Endothelial cell of umbilical vein (primary cell): ENCODE measurements around the gene PLS1. TPM values are rescaled to one million over a fixed set of nuclear protein-coding genes. Genes with fewer than 3 reads are reported as not detected.

Experiments used
- BruUV-seq: library from RNA; stranded (reverse); fragments of 400-500 nt; replicated peaks from 2 replicates; lab custom pipeline; 2021; lab: Mats Ljungman, UMichigan
- CTCF ChIA-PET: fragments of 300-600, 350-600 bp; sonication (Branson Sonifier 250); formaldehyde crosslinking; loops from one replicate; lab custom pipeline; 2021; ENCODE audit warnings: antibody characterized with exemption, inconsistent platforms; lab: Charles Lee
- POLR2A ChIA-PET: fragments of 300-600, 350-600 bp; sonication (Branson Sonifier 250); formaldehyde crosslinking; loops from one replicate; lab custom pipeline; 2021; ENCODE audit warnings: antibody characterized with exemption, inconsistent platforms; lab: Charles Lee
- DNase-seq: peaks from one replicate; pipeline ENCODE4 v3.0.0-alpha.2; 2011; ENCODE audit warnings: low read depth, low spot score
- FAIRE-seq: peaks from 2 replicates; lab custom pipeline; 2011; peaks lifted over from hg19 to GRCh38; lab: Jason Lieb, UNC
- H2AFZ ChIP-seq: 2 replicates; pipeline ENCODE4 v1.6.0; 2012; ENCODE audit warnings: low read depth, low read length, control low read depth, inconsistent platforms
- H3K27ac ChIP-seq: 2 replicates; pipeline ENCODE4 v1.5.1; 2011; ENCODE audit warnings: low read depth, mild to moderate bottlenecking, control low read depth, low read length, moderate library complexity; ENCODE audit not compliant: insufficient read depth
- H3K27me3 ChIP-seq, 2 experiments: 2 replicates each; pipeline versions ENCODE4 v1.6.0 to v1.6.1; 2011; ENCODE audit warnings: low read length in 2 of 2, mixed read lengths in 1 of 2; ENCODE audit not compliant: control insufficient read depth in 2 of 2, insufficient read depth in 2 of 2
- H3K36me3 ChIP-seq, 2 experiments: 2 replicates in 1 of 2; 3 replicates in 1 of 2; pipeline ENCODE4 v1.5.1; 2011; ENCODE audit warnings: low read length in 2 of 2, mild to moderate bottlenecking in 1 of 2, moderate library complexity in 1 of 2; ENCODE audit not compliant: control insufficient read depth in 2 of 2, insufficient read depth in 2 of 2; ENCODE audit errors: extremely low read depth in 1 of 2
- H3K4me1 ChIP-seq: 3 replicates; pipeline ENCODE4 v1.5.1; 2011; ENCODE audit warnings: mild to moderate bottlenecking, low read length; ENCODE audit not compliant: control insufficient read depth, insufficient read depth; ENCODE audit errors: extremely low read depth
- H3K4me2 ChIP-seq: 2 replicates; pipeline ENCODE4 v1.6.1; 2011; ENCODE audit warnings: low read length, control low read depth, mixed read lengths; ENCODE audit not compliant: insufficient read depth
- H3K4me3 ChIP-seq, 3 experiments: fragments of 200-600 bp in 1 of 3; sonication (generic), shearing (Covaris generic) in 1 of 3; replicated peaks in 1 of 3; 2 replicates each; pipeline ENCODE4 v1.5.1; 2011 to 2016; ENCODE audit warnings: control low read depth in 3 of 3, low read length in 3 of 3, mild to moderate bottlenecking in 2 of 3, inconsistent platforms in 1 of 3, low read depth in 1 of 3, moderate library complexity in 1 of 3; ENCODE audit not compliant: insufficient read depth in 1 of 3
- H3K79me2 ChIP-seq: 2 replicates; pipeline ENCODE4 v1.6.0; 2012; ENCODE audit warnings: low read length, inconsistent platforms; ENCODE audit not compliant: control insufficient read depth, insufficient read depth
- H3K9ac ChIP-seq: replicated peaks from 2 replicates; pipeline ENCODE3; 2011; ENCODE audit warnings: low read length, control low read depth; ENCODE audit not compliant: insufficient read depth; ENCODE audit errors: extremely low read depth
- H3K9me1 ChIP-seq: replicated peaks from 3 replicates; pipeline ENCODE4 v1.6.0; 2011; ENCODE audit warnings: mild to moderate bottlenecking, low read length; ENCODE audit not compliant: control insufficient read depth, insufficient read depth; ENCODE audit errors: extremely low read depth
- H3K9me3 ChIP-seq: replicated peaks from 2 replicates; pipeline ENCODE4 v1.5.1; 2012; ENCODE audit warnings: low read length, inconsistent platforms; ENCODE audit not compliant: control insufficient read depth, insufficient read depth
- H4K20me1 ChIP-seq: replicated peaks from 2 replicates; pipeline ENCODE3; 2011; ENCODE audit warnings: mild to moderate bottlenecking, low read length; ENCODE audit not compliant: control insufficient read depth, insufficient read depth; ENCODE audit errors: extremely low read depth
- EZH2 ChIP-seq: IDR thresholded peaks from 2 replicates; pipeline ENCODE4 v1.6.1; 2012; ENCODE audit warnings: borderline replicate concordance, low read depth, mild to moderate bottlenecking, moderate library complexity, low read length, inconsistent platforms; ENCODE audit not compliant: severe bottlenecking
- FOS ChIP-seq: IDR thresholded peaks from 2 replicates; pipeline ENCODE4 v1.6.1; 2011; ENCODE audit warnings: mild to moderate bottlenecking, low read length, moderate library complexity, borderline replicate concordance; ENCODE audit not compliant: insufficient read depth
- GATA2 ChIP-seq: IDR thresholded peaks from 2 replicates; pipeline ENCODE4 v1.7.0; 2011; ENCODE audit warnings: low read depth, mild to moderate bottlenecking, moderate library complexity, mixed read lengths, low read length; ENCODE audit not compliant: insufficient read length, insufficient read depth
- JUN ChIP-seq: IDR thresholded peaks from 2 replicates; pipeline ENCODE4 v1.6.1; 2011; ENCODE audit warnings: borderline replicate concordance, low read depth; ENCODE audit not compliant: insufficient read length, insufficient read depth
- MAX ChIP-seq: IDR thresholded peaks from 2 replicates; pipeline ENCODE4 v1.6.1; 2011; ENCODE audit not compliant: insufficient read depth, insufficient read length
- MYC ChIP-seq: IDR thresholded peaks from one replicate; pipeline ENCODE4 v1.6.1; 2011; ENCODE audit warnings: mild to moderate bottlenecking, low read depth, low read length
- POLR2A ChIP-seq: IDR thresholded peaks from 2 replicates; pipeline ENCODE4 v1.6.1; 2012; ENCODE audit warnings: low read depth, mild to moderate bottlenecking, control low read depth, low read length
- POLR2AphosphoS5 ChIP-seq: IDR thresholded peaks from 2 replicates; pipeline ENCODE4 v1.6.1; 2012; ENCODE audit warnings: low read depth, mild to moderate bottlenecking, control low read depth, low read length, moderate library complexity; ENCODE audit not compliant: insufficient read depth
- dilution Hi-C: fragments of 300-500 bp; cut with MboI; formaldehyde crosslinking; loops from one replicate; pipeline ENCODE4 v1.15.0; 2019; ENCODE audit warnings: low sequenced_read_pairs; ENCODE audit not compliant: extremely low pct_ligation_motif_present
- intact Hi-C: fragments of 100-400 bp; cut with micrococcal nuclease; formaldehyde crosslinking; loops from one replicate; pipeline ENCODE4 v1.10.0; 2022
- polyA plus RNA-seq, 4 experiments: library from polyadenylated mRNA; depleted of rRNA in 3 of 4; stranded (reverse) in 3 of 4; unstranded in 1 of 4; fragments of >200 nt; gene quantifications; 2 replicates each; pipeline versions ENCODE4 v1.2.1 to v1.2.3, GENCODE V29; 2011 to 2012; ENCODE audit warnings: missing spikeins in 1 of 4
- total RNA-seq: library from RNA; stranded (reverse); gene quantifications from 2 replicates; pipeline ENCODE4 v1.2.3, GENCODE V29; 2021
- TF ChIP-seq, protein P1 (sequence below), 2 donors: IDR thresholded peaks; 1 replicate in 1 of 2; 2 replicates in 1 of 2; pipeline ENCODE4 v1.5.1; 2011; ENCODE audit warnings: low read length in 2 of 2, mild to moderate bottlenecking in 2 of 2, moderate library complexity in 2 of 2, control low read depth in 1 of 2, inconsistent platforms in 1 of 2, low read depth in 1 of 2; ENCODE audit not compliant: insufficient read depth in 1 of 2; ENCODE audit errors: extremely low read depth in 1 of 2

Gene PLS1
- total and polyA plus RNA-seq, 2 donors (not counting 3 experiments of a cell fraction or from before 2014, with no cell fraction given): 0.59 to 1.3 TPM

DNA sequence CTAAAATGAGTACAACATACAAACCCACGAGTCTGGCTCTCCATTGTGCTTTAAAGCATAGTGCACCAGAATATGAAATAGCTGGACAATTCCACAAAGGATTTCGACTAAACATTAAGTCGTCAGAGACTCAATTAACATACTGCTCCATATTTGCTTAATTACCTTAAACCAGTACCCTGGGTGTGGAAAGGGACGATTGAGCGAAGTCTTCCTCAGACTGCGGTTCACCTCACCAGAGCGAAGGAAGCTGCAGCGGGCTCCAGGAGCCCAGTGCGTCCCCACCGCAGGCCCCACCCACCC lies 127.4 kb downstream of the PLS1 start:
- Histone ChIP-seq H2AFZ (peak overlapping the region; percentile 89), H3K4me1 (peaks cover 7% of the 10 kb centered on the region), H3K79me2 (no peaks in the 10 kb centered on the region), H3K4me3 (peak overlapping the region in 2 of 3 experiments; percentile 62 to 79), H4K20me1 (no peaks in the 10 kb centered on the region), H3K27ac (no peak overlapping the region), H3K9me1 (no peaks in the 10 kb centered on the region), H3K36me3 (no peaks in the 10 kb centered on the region), H3K4me2 (peak overlapping the region; percentile 95), H3K9me3 (no peaks in the 10 kb centered on the region), H3K27me3 (no peaks in the 10 kb centered on the region), H3K9ac (no peak overlapping the region)
- ChIA-PET POLR2A (no interaction called here), CTCF (interaction anchor here (0.5 to 2.6 kb wide), 4 partner anchors 11 to 137 kb away, joined by 3 to 9 read pairs (median 5); no protein-coding TSS in a partner anchor)
- BruUV-seq: no TSS peak
- dilution Hi-C loops: no loop called here
- DNase-seq (no peak), FAIRE-seq (no peak)
- TF ChIP-seq FOS (no peak), MAX (no peak), POLR2AphosphoS5 (no peak), MYC (no peak), JUN (no peak), GATA2 (no peak)
- intact Hi-C loops: loop anchor here (5.0 kb wide), 1 partner anchor 279 kb away; the partner anchor contains the start of gene U2SURP

GRCh38 chr3:142723968-142724681 lies 127.9 kb downstream of the PLS1 start, which contains the start of gene TRPC1:
TSS of gene TRPC1 (plus strand) at chr3:142724034. CDS start at chr3:142724560, 526 bp downstream.
- peak; percentile 21 for FAIRE-seq
- Histone ChIP-seq H3K4me2 (peak within 1 kb of the TSS; percentile 97), H4K20me1 (no peaks in the 10 kb centered on the region), H3K27me3 (no peaks in the 10 kb centered on the region), H3K9me3 (no peaks in the 10 kb centered on the region), H3K79me2 (no peaks in the 10 kb centered on the region), H3K27ac (peak within 1 kb of the TSS; percentile 72), H3K9ac (peak within 1 kb of the TSS; percentile 94), H2AFZ (peak within 1 kb of the TSS; percentile 98), H3K9me1 (no peaks in the 10 kb centered on the region), H3K4me3 (peak within 1 kb of the TSS; percentile 25 to 79 (median 68)), H3K36me3 (no peaks in the 10 kb centered on the region), H3K4me1 (peaks cover 7% of the 10 kb centered on the region)
- ChIA-PET CTCF (interaction anchor here (0.5 to 2.6 kb wide), 4 partner anchors 12 to 137 kb away, joined by 3 to 9 read pairs (median 5); no protein-coding TSS in a partner anchor), POLR2A (no interaction called here)
- no TSS peak for BruUV-seq
- TF ChIP-seq EZH2 (no peak), MYC (no peak), POLR2A (peak; percentile 69), FOS (no peak), POLR2AphosphoS5 (peak; percentile 32), MAX (no peak), GATA2 (no peak), JUN (no peak)
- TF ChIP-seq, protein P1, sequence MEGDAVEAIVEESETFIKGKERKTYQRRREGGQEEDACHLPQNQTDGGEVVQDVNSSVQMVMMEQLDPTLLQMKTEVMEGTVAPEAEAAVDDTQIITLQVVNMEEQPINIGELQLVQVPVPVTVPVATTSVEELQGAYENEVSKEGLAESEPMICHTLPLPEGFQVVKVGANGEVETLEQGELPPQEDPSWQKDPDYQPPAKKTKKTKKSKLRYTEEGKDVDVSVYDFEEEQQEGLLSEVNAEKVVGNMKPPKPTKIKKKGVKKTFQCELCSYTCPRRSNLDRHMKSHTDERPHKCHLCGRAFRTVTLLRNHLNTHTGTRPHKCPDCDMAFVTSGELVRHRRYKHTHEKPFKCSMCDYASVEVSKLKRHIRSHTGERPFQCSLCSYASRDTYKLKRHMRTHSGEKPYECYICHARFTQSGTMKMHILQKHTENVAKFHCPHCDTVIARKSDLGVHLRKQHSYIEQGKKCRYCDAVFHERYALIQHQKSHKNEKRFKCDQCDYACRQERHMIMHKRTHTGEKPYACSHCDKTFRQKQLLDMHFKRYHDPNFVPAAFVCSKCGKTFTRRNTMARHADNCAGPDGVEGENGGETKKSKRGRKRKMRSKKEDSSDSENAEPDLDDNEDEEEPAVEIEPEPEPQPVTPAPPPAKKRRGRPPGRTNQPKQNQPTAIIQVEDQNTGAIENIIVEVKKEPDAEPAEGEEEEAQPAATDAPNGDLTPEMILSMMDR (IDR thresholded peaks at IDR 0.05; ENCODE audit: extremely low read depth in 1 of 2, insufficient read depth in 1 of 2, low read depth in 1 of 2, low read length in 2 of 2): no peak
- DNase-seq: peak; percentile 80
- dilution Hi-C loops (no loop called here), intact Hi-C loops (loop anchor here (2.0 to 5.0 kb wide), 4 partner anchors 127 to 278 kb away; partner anchors contain the start of genes ATR, PLS1 and U2SURP)
